ENCODE results near the gene SUSD1.

DNA sequence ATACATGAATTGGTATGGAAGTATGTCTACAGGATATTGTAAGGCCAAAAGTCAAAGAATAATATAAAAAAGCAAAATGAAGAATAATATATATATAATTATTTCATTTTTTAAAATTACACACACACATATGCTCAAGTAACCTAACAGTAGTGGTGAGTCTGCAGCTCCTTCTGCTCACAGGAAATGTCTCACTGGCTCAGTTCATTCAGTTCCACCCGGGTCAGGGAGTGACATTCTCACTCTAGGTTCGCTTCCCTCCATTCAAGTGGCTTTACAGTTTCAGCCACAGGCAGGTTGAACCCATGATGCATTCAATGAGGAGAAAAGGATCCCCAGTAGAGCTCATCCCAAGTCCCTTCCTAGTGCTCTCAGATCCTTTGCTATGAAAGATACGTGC lies 90.8 kb downstream of the SUSD1 start:
- no peak for TF ChIP-seq CTCF (IDR thresholded peaks at IDR 0.05; ENCODE audit: low read depth, low read length)
- no peak for TF ChIP-seq POLR2A (IDR thresholded peaks at IDR 0.05; ENCODE audit: extremely low read depth, insufficient read length)
- no peak for TF ChIP-seq MAX (IDR thresholded peaks at IDR 0.05; ENCODE audit: low read depth, low read length)
- no peak for TF ChIP-seq MYC (IDR thresholded peaks at IDR 0.05; ENCODE audit: low read depth, low read length)
